SH-SY5Y (cell line): ENCODE data around the gene ANKRD16.

ENCODE experiments used
- GATA2 ChIP-seq: IDR thresholded peaks from 2 replicates; pipeline ENCODE4 v1.6.1; 2011; ENCODE audit warnings: mild to moderate bottlenecking, low read depth, low read length
- GATA3 ChIP-seq: IDR thresholded peaks from 2 replicates; pipeline ENCODE4 v1.6.1; 2011; ENCODE audit warnings: low read depth, mild to moderate bottlenecking, low read length, moderate library complexity

- TF ChIP-seq GATA2 (no peak), GATA3 (no peak)
These were observed 60.4 kb downstream of the ANKRD16 start for GRCh38 chr10:5829267-5829666.
